ENCODE data around the gene ACTL6A. TPM values are rescaled to one million over a fixed set of nuclear protein-coding genes. Genes with fewer than 3 reads are reported as not detected.

The ACTL6A gene
- total RNA-seq, 2 donors from 2014 or later: 67.6 to 71.0 TPM

- Mint-ChIP-seq H3K4me1 (ENCODE audit: low read depth in 2 of 2) (no peaks in the 10 kb centered on the region), H3K36me3 (no peaks in the 10 kb centered on the region), H3K4me3 (no peak overlapping the region), H3K9me3 (no peaks in the 10 kb centered on the region), H3K27me3 (peaks cover 6 to 10% of the 10 kb centered on the region in 2 donors), H3K27ac (no peak overlapping the region)
- no peak for ATAC-seq
- no peak for DNase-seq (ENCODE audit: low spot score)
These were observed 11.2 kb upstream of the ACTL6A start for GRCh38 chr3:179551349-179552105.

- H3K4me1 Mint-ChIP-seq (ENCODE audit: low read depth in 2 of 2): peaks cover 12% of the 10 kb centered on the region in 2 donors
- ATAC-seq: no peak
- no peaks in the 10 kb centered on the region for H3K9me3 Mint-ChIP-seq
- H3K27ac Mint-ChIP-seq: no peak overlapping the region
- peaks cover 0 to 9% of the 10 kb centered on the region in 2 donors for H3K27me3 Mint-ChIP-seq
- H3K4me3 Mint-ChIP-seq: no peak overlapping the region
- H3K36me3 Mint-ChIP-seq: no peaks in the 10 kb centered on the region
- DNase-seq (ENCODE audit: low spot score): no peak
These were observed 3.9 kb upstream of the ACTL6A start for GRCh38 chr3:179558742-179559364.

GRCh38 chr3:179560791-179561190 is 1.9 kb upstream of the ACTL6A start:
- Mint-ChIP-seq H3K4me1 (ENCODE audit: low read depth in 2 of 2) (peaks cover 20 to 23% of the 10 kb centered on the region in 2 donors), H3K27me3 (peaks cover 0 to 9% of the 10 kb centered on the region in 2 donors), H3K36me3 (no peaks in the 10 kb centered on the region), H3K9me3 (no peaks in the 10 kb centered on the region), H3K27ac (no peak overlapping the region), H3K4me3 (no peak overlapping the region)
- ATAC-seq (no peak), DNase-seq (ENCODE audit: low spot score) (no peak)

- peak overlapping the region; percentile 76 to 88 for H3K27ac Mint-ChIP-seq
- H3K4me1 Mint-ChIP-seq (ENCODE audit: low read depth in 2 of 2): peaks cover 23 to 27% of the 10 kb centered on the region in 2 donors
- no peaks in the 10 kb centered on the region for H3K9me3 Mint-ChIP-seq
- peak overlapping the region; percentile 93 for H3K4me3 Mint-ChIP-seq
- peaks cover 0 to 6% of the 10 kb centered on the region in 2 donors for H3K27me3 Mint-ChIP-seq
- ATAC-seq: peak; percentile 40 to 64
- peak; percentile 73 for DNase-seq (ENCODE audit: low spot score)
- H3K36me3 Mint-ChIP-seq: no peaks in the 10 kb centered on the region
These were observed 601 bp downstream of the ACTL6A start for GRCh38 chr3:179563271-179563783.

GRCh38 chr3:179565496-179565895 is 2.8 kb downstream of the ACTL6A start:
- DNase-seq (ENCODE audit: low spot score): no peak
- H3K4me3 Mint-ChIP-seq: peak overlapping the region; percentile 7
- no peaks in the 10 kb centered on the region for H3K9me3 Mint-ChIP-seq
- no peak overlapping the region for H3K27ac Mint-ChIP-seq
- H3K4me1 Mint-ChIP-seq (ENCODE audit: low read depth in 2 of 2): peaks cover 23 to 27% of the 10 kb centered on the region in 2 donors
- peaks cover 0 to 4% of the 10 kb centered on the region in 2 donors for H3K27me3 Mint-ChIP-seq
- no peak for ATAC-seq
- H3K36me3 Mint-ChIP-seq: peaks cover 7% of the 10 kb centered on the region

- H3K4me1 Mint-ChIP-seq (ENCODE audit: low read depth in 2 of 2): no peaks in the 10 kb centered on the region
- no peak for ATAC-seq
- H3K27ac Mint-ChIP-seq: no peak overlapping the region
- H3K36me3 Mint-ChIP-seq: peaks cover 21% of the 10 kb centered on the region
- DNase-seq (ENCODE audit: low spot score): no peak
- no peaks in the 10 kb centered on the region for H3K9me3 Mint-ChIP-seq
- H3K27me3 Mint-ChIP-seq: no peaks in the 10 kb centered on the region
- no peak overlapping the region for H3K4me3 Mint-ChIP-seq
These were observed 18.3 kb downstream of the ACTL6A start for GRCh38 chr3:179580992-179581391.

- peak overlapping the region; percentile 59 to 73 for H3K27ac Mint-ChIP-seq
- ATAC-seq: peak in 1 of 2 donors; percentile 62
These were observed 26.4 kb downstream of the ACTL6A start for GRCh38 chr3:179589143-179589542.

GRCh38 chr3:179590669-179591068 is 27.9 kb downstream of the ACTL6A start:
- DNase-seq (ENCODE audit: low spot score) (no peak), ATAC-seq (no peak)
- no peaks in the 10 kb centered on the region for H3K27me3 Mint-ChIP-seq
- peaks cover 3 to 4% of the 10 kb centered on the region in 2 donors for H3K4me1 Mint-ChIP-seq (ENCODE audit: low read depth in 2 of 2)
- no peak overlapping the region for H3K27ac Mint-ChIP-seq
- H3K9me3 Mint-ChIP-seq: no peaks in the 10 kb centered on the region
- H3K36me3 Mint-ChIP-seq: peaks cover 26% of the 10 kb centered on the region
- H3K4me3 Mint-ChIP-seq: no peak overlapping the region

More at GRCh38 chr3:179589143-179589542, 26.4 kb downstream of the ACTL6A start:
- H3K4me1 Mint-ChIP-seq (ENCODE audit: low read depth in 2 of 2): peaks cover 3 to 4% of the 10 kb centered on the region in 2 donors
- H3K9me3 Mint-ChIP-seq: no peaks in the 10 kb centered on the region
- H3K36me3 Mint-ChIP-seq: peaks cover 29% of the 10 kb centered on the region
- no peak overlapping the region for H3K4me3 Mint-ChIP-seq
- no peaks in the 10 kb centered on the region for H3K27me3 Mint-ChIP-seq
- DNase-seq (ENCODE audit: low spot score): no peak

- ATAC-seq (no peak), DNase-seq (ENCODE audit: low spot score) (no peak)
- no peak overlapping the region for H3K4me3 Mint-ChIP-seq
- H3K27me3 Mint-ChIP-seq: no peaks in the 10 kb centered on the region
- H3K27ac Mint-ChIP-seq: no peak overlapping the region
- H3K9me3 Mint-ChIP-seq: no peaks in the 10 kb centered on the region
- peaks cover 3 to 4% of the 10 kb centered on the region in 2 donors for H3K4me1 Mint-ChIP-seq (ENCODE audit: low read depth in 2 of 2)
- H3K36me3 Mint-ChIP-seq: peaks cover 21% of the 10 kb centered on the region
These were observed 28.6 kb downstream of the ACTL6A start for GRCh38 chr3:179591313-179591712.

- no peak overlapping the region for H3K4me3 Mint-ChIP-seq
- H3K4me1 Mint-ChIP-seq (ENCODE audit: low read depth in 2 of 2): peaks cover 4 to 8% of the 10 kb centered on the region in 2 donors
- peaks cover 18% of the 10 kb centered on the region for H3K36me3 Mint-ChIP-seq
- ATAC-seq: no peak
- H3K27me3 Mint-ChIP-seq: no peaks in the 10 kb centered on the region
- DNase-seq (ENCODE audit: low spot score): no peak
- no peaks in the 10 kb centered on the region for H3K9me3 Mint-ChIP-seq
- H3K27ac Mint-ChIP-seq: no peak overlapping the region
These were observed 36.8 kb downstream of the ACTL6A start for GRCh38 chr3:179599531-179599930.

- H3K27ac Mint-ChIP-seq: peak overlapping the region; percentile 95 to 99
- ATAC-seq (no peak), DNase-seq (ENCODE audit: low spot score) (no peak)
- H3K27me3 Mint-ChIP-seq: no peaks in the 10 kb centered on the region
- H3K4me3 Mint-ChIP-seq: peak overlapping the region; percentile 95
- H3K9me3 Mint-ChIP-seq: no peaks in the 10 kb centered on the region
- peaks cover 26% of the 10 kb centered on the region in 2 donors for H3K4me1 Mint-ChIP-seq (ENCODE audit: low read depth in 2 of 2)
- H3K36me3 Mint-ChIP-seq: peaks cover 19% of the 10 kb centered on the region
These were observed 40.6 kb downstream of the ACTL6A start for GRCh38 chr3:179603321-179603720.

- DNase-seq (ENCODE audit: low spot score) (no peak), ATAC-seq (no peak)
- Mint-ChIP-seq H3K36me3 (peaks cover 19% of the 10 kb centered on the region), H3K4me3 (peak overlapping the region; percentile 95), H3K9me3 (no peaks in the 10 kb centered on the region), H3K27me3 (no peaks in the 10 kb centered on the region), H3K4me1 (ENCODE audit: low read depth in 2 of 2) (peaks cover 28 to 29% of the 10 kb centered on the region in 2 donors), H3K27ac (peak overlapping the region; percentile 95 to 99)
These were observed 41.1 kb downstream of the ACTL6A start for GRCh38 chr3:179603831-179604230.

- Mint-ChIP-seq H3K36me3 (peaks cover 15% of the 10 kb centered on the region), H3K4me1 (ENCODE audit: low read depth in 2 of 2) (peaks cover 29 to 33% of the 10 kb centered on the region in 2 donors)
- peak; percentile 97 to 100 for ATAC-seq
These were observed 41.8 kb downstream of the ACTL6A start, which contains the start of the genes MRPL47 and NDUFB5 for GRCh38 chr3:179604321-179605078. TSS of gene MRPL47 (minus strand) at chr3:179604638. CDS start at chr3:179604624, 14 bp downstream. TSS of gene NDUFB5 (plus strand) at chr3:179604794. CDS start at chr3:179604816, 22 bp downstream.

More at GRCh38 chr3:179604321-179605078, 41.8 kb downstream of the ACTL6A start, which contains the start of the genes MRPL47 and NDUFB5:
- Mint-ChIP-seq H3K27ac (peak within 1 kb of the TSS; percentile 95 to 99), H3K4me3 (peak within 1 kb of the TSS; percentile 95), H3K9me3 (no peaks in the 10 kb centered on the region), H3K27me3 (no peaks in the 10 kb centered on the region)
- DNase-seq (ENCODE audit: low spot score): peak; percentile 92
